Activated naive CD8-positive, alpha-beta T cell treated with anti-CD3 and anti-CD28 coated beads for 36 hours (primary cell): ENCODE measurements around the gene FBP2. TPM values are rescaled to one million over a fixed set of nuclear protein-coding genes. Genes with fewer than 3 reads are reported as not detected.
A peak's percentile ranks its signal among the peaks of the same experiment; 100 is the strongest.
"Not testable (repeated sequence)": the region's sequence is repeated elsewhere in the genome, so short reads cannot be mapped to it uniquely, and the experiment has no call there.

Source experiments
- DNase-seq: peaks from one replicate; pipeline ENCODE4 v3.0.0; 2021
- H3K27ac Mint-ChIP-seq: one replicate; pipeline ENCODE4 v1.8.0; 2022; ENCODE audit warnings: mild to moderate bottlenecking, moderate library complexity, mixed read lengths
- H3K27me3 Mint-ChIP-seq: one replicate; pipeline ENCODE4 v1.8.0; 2022; ENCODE audit warnings: mild to moderate bottlenecking, mixed read lengths
- H3K36me3 Mint-ChIP-seq: one replicate; pipeline ENCODE4 v1.8.0; 2021; ENCODE audit warnings: mild to moderate bottlenecking, mixed read lengths
- H3K4me1 Mint-ChIP-seq: one replicate; pipeline ENCODE4 v1.8.0; 2021; ENCODE audit warnings: mixed read lengths
- H3K4me3 Mint-ChIP-seq: one replicate; pipeline ENCODE4 v1.8.0; 2022; ENCODE audit warnings: mild to moderate bottlenecking, moderate library complexity, mixed read lengths
- H3K9me3 Mint-ChIP-seq: one replicate; pipeline ENCODE4 v1.8.0; 2022; ENCODE audit warnings: mixed read lengths
- total RNA-seq, 2 experiments: library from RNA; stranded (reverse); gene quantifications; one replicate each; pipeline ENCODE4 v1.2.3, GENCODE V29; 2021

FBP2 gene
- total RNA-seq, 2 experiments from 2014 or later, result not detected

GRCh38 chr9:94622087-94622800 is 28.6 kb upstream of the FBP2 start:
- Mint-ChIP-seq H3K4me1 (peaks cover 6% of the 10 kb centered on the region), H3K9me3 (no peaks in the 10 kb centered on the region), H3K36me3 (no peaks in the 10 kb centered on the region), H3K27ac (no peak overlapping the region), H3K4me3 (no peak overlapping the region), H3K27me3 (peaks cover 19% of the 10 kb centered on the region)
- DNase-seq, result no peak

- Mint-ChIP-seq H3K27me3 (peaks cover 18% of the 10 kb centered on the region), H3K4me1 (peaks cover 6% of the 10 kb centered on the region), H3K36me3 (no peaks in the 10 kb centered on the region), H3K9me3 (no peaks in the 10 kb centered on the region), H3K4me3 (no peak overlapping the region), H3K27ac (no peak overlapping the region)
- no peak for DNase-seq
Measured at GRCh38 chr9:94619026-94619425, 25.4 kb upstream of the FBP2 start.

GRCh38 chr9:94613003-94613402 is 19.4 kb upstream of the FBP2 start:
- Mint-ChIP-seq H3K4me1 (peaks cover 13% of the 10 kb centered on the region), H3K9me3 (no peaks in the 10 kb centered on the region), H3K27ac (no peak overlapping the region), H3K36me3 (no peaks in the 10 kb centered on the region), H3K27me3 (peaks cover 28% of the 10 kb centered on the region), H3K4me3 (no peak overlapping the region)
- DNase-seq, result no peak

GRCh38 chr9:94612071-94612470 is 18.4 kb upstream of the FBP2 start:
- peaks cover 13% of the 10 kb centered on the region for H3K4me1 Mint-ChIP-seq
- no peak overlapping the region for H3K4me3 Mint-ChIP-seq
- H3K36me3 Mint-ChIP-seq, result no peaks in the 10 kb centered on the region
- peak overlapping the region; percentile 76 for H3K27ac Mint-ChIP-seq
- H3K9me3 Mint-ChIP-seq, result no peaks in the 10 kb centered on the region
- peaks cover 28% of the 10 kb centered on the region for H3K27me3 Mint-ChIP-seq
- no peak for DNase-seq

GRCh38 chr9:94611638-94612068 is 18.0 kb upstream of the FBP2 start:
- peaks cover 13% of the 10 kb centered on the region for H3K4me1 Mint-ChIP-seq
- H3K36me3 Mint-ChIP-seq, result no peaks in the 10 kb centered on the region

GRCh38 chr9:94610181-94610606 is 16.6 kb upstream of the FBP2 start:
- Mint-ChIP-seq H3K36me3 (no peaks in the 10 kb centered on the region), H3K27ac (no peak overlapping the region), H3K4me1 (peaks cover 13% of the 10 kb centered on the region), H3K9me3 (no peaks in the 10 kb centered on the region), H3K27me3 (peaks cover 31% of the 10 kb centered on the region), H3K4me3 (no peak overlapping the region)
- no peak for DNase-seq

More at GRCh38 chr9:94611638-94612068, 18.0 kb upstream of the FBP2 start:
- H3K4me3 Mint-ChIP-seq, result peak overlapping the region; percentile 10
- peak; percentile 73 for DNase-seq
- peak overlapping the region; percentile 76 for H3K27ac Mint-ChIP-seq
- H3K9me3 Mint-ChIP-seq, result no peaks in the 10 kb centered on the region
- H3K27me3 Mint-ChIP-seq, result peaks cover 28% of the 10 kb centered on the region

- no peak overlapping the region for H3K27ac Mint-ChIP-seq
Measured at GRCh38 chr9:94607423-94607691, 13.7 kb upstream of the FBP2 start.

GRCh38 chr9:94606646-94607422 is 13.2 kb upstream of the FBP2 start:
- Mint-ChIP-seq H3K4me3 (no peak overlapping the region), H3K9me3 (no peaks in the 10 kb centered on the region), H3K27me3 (peaks cover 16% of the 10 kb centered on the region), H3K36me3 (no peaks in the 10 kb centered on the region), H3K27ac (no peak overlapping the region), H3K4me1 (peaks cover 12% of the 10 kb centered on the region)
- no peak for DNase-seq

More at GRCh38 chr9:94607423-94607691, 13.7 kb upstream of the FBP2 start:
- Mint-ChIP-seq H3K4me1 (peaks cover 17% of the 10 kb centered on the region), H3K4me3 (no peak overlapping the region), H3K9me3 (no peaks in the 10 kb centered on the region), H3K36me3 (no peaks in the 10 kb centered on the region), H3K27me3 (peaks cover 20% of the 10 kb centered on the region)
- DNase-seq, result no peak

GRCh38 chr9:94603259-94604160 is 9.9 kb upstream of the FBP2 start:
- no peak overlapping the region for H3K4me3 Mint-ChIP-seq
- H3K27ac Mint-ChIP-seq, result no peak overlapping the region
- H3K27me3 Mint-ChIP-seq, result peaks cover 10% of the 10 kb centered on the region
- DNase-seq, result peak; percentile 74
- H3K36me3 Mint-ChIP-seq, result no peaks in the 10 kb centered on the region
- H3K9me3 Mint-ChIP-seq, result no peaks in the 10 kb centered on the region
- H3K4me1 Mint-ChIP-seq, result peaks cover 6% of the 10 kb centered on the region

GRCh38 chr9:94602666-94603065 is 9.0 kb upstream of the FBP2 start:
- Mint-ChIP-seq H3K36me3 (no peaks in the 10 kb centered on the region), H3K4me1 (peaks cover 6% of the 10 kb centered on the region), H3K27ac (no peak overlapping the region), H3K4me3 (no peak overlapping the region), H3K9me3 (no peaks in the 10 kb centered on the region), H3K27me3 (peaks cover 13% of the 10 kb centered on the region)
- DNase-seq, result no peak

GRCh38 chr9:94600715-94601114 is 7.1 kb upstream of the FBP2 start:
- H3K4me3 Mint-ChIP-seq, result no peak overlapping the region
- no peak for DNase-seq
- no peak overlapping the region for H3K27ac Mint-ChIP-seq
- H3K4me1 Mint-ChIP-seq, result peaks cover 6% of the 10 kb centered on the region
- H3K9me3 Mint-ChIP-seq, result no peaks in the 10 kb centered on the region
- H3K36me3 Mint-ChIP-seq, result no peaks in the 10 kb centered on the region
- peaks cover 10% of the 10 kb centered on the region for H3K27me3 Mint-ChIP-seq

GRCh38 chr9:94600258-94600657 is 6.6 kb upstream of the FBP2 start:
- no peak overlapping the region for H3K4me3 Mint-ChIP-seq

GRCh38 chr9:94599102-94599501 is 5.5 kb upstream of the FBP2 start:
- Mint-ChIP-seq H3K27me3 (peaks cover 13% of the 10 kb centered on the region), H3K4me1 (peaks cover 6% of the 10 kb centered on the region), H3K36me3 (no peaks in the 10 kb centered on the region), H3K9me3 (no peaks in the 10 kb centered on the region), H3K4me3 (no peak overlapping the region), H3K27ac (no peak overlapping the region)
- no peak for DNase-seq

More at GRCh38 chr9:94600258-94600657, 6.6 kb upstream of the FBP2 start:
- peaks cover 6% of the 10 kb centered on the region for H3K4me1 Mint-ChIP-seq
- H3K27me3 Mint-ChIP-seq, result peaks cover 10% of the 10 kb centered on the region
- H3K9me3 Mint-ChIP-seq, result no peaks in the 10 kb centered on the region
- no peak for DNase-seq
- no peak overlapping the region for H3K27ac Mint-ChIP-seq
- no peaks in the 10 kb centered on the region for H3K36me3 Mint-ChIP-seq

- not testable (repeated sequence) for DNase-seq, H3K36me3 Mint-ChIP-seq, H3K4me3 Mint-ChIP-seq, H3K27ac Mint-ChIP-seq, H3K9me3 Mint-ChIP-seq, H3K4me1 Mint-ChIP-seq
- H3K27me3 Mint-ChIP-seq, result peaks cover 31% of the 10 kb centered on the region
Measured at GRCh38 chr9:94592683-94593082, 941 bp downstream of the FBP2 start.

GRCh38 chr9:94591876-94592275 is 1.7 kb downstream of the FBP2 start:
- H3K4me1 Mint-ChIP-seq, result no peaks in the 10 kb centered on the region
- no peak overlapping the region for H3K27ac Mint-ChIP-seq
- no peaks in the 10 kb centered on the region for H3K9me3 Mint-ChIP-seq
- no peak overlapping the region for H3K4me3 Mint-ChIP-seq
- H3K36me3 Mint-ChIP-seq, result no peaks in the 10 kb centered on the region
- H3K27me3 Mint-ChIP-seq, result peaks cover 39% of the 10 kb centered on the region
- DNase-seq, result no peak
